HepG2 (cell line): Measurements from ENCODE around the gene LURAP1L. TPM values are rescaled to one million over a fixed set of nuclear protein-coding genes. Genes with fewer than 3 reads are reported as not detected.

ENCODE experiments used
- EP300 ChIP-seq, 3 experiments: sonication (generic) in 1 of 3; formaldehyde crosslinking in 1 of 3; IDR thresholded peaks; 2 replicates each; pipeline versions ENCODE4 v1.5.1 to v1.6.1; 2011 to 2020; ENCODE audit warnings: low read depth in 2 of 3, low read length in 2 of 3, borderline replicate concordance in 1 of 3, improper control_type of control experiment in 1 of 3, mild to moderate bottlenecking in 1 of 3, missing genetic modification reagents in 1 of 3, moderate library complexity in 1 of 3
- ERF ChIP-seq: IDR thresholded peaks from 2 replicates; pipeline ENCODE4 v1.6.1; 2018; ENCODE audit warnings: missing biosample characterization, missing genetic modification reagents
- FOXP1 ChIP-seq, 2 experiments: fragments of 450-650 bp in 1 of 2; IDR thresholded peaks; 2 replicates each; pipeline ENCODE4 v1.6.1; 2017 to 2018; ENCODE audit warnings: antibody characterized with exemption in 1 of 2
- HMG20B ChIP-seq: conservative IDR thresholded peaks from 2 replicates; pipeline ENCODE4 v1.6.1; 2016; ENCODE audit warnings: missing genetic modification reagents, missing compliant biosample characterization
- NCOA5 ChIP-seq: sonication (generic); formaldehyde crosslinking; IDR thresholded peaks from 2 replicates; pipeline ENCODE4 v1.4.0; 2020; ENCODE audit warnings: missing genetic modification reagents
- RXRA ChIP-seq: sonication (generic); formaldehyde crosslinking; IDR thresholded peaks from 2 replicates; pipeline ENCODE4 v1.5.1; 2020; ENCODE audit warnings: missing genetic modification reagents
- SALL1 ChIP-seq: sonication (generic); formaldehyde crosslinking; IDR thresholded peaks from 2 replicates; pipeline ENCODE4 v1.8.0; 2022; ENCODE audit warnings: mild to moderate bottlenecking, missing genetic modification reagents
- SIN3B ChIP-seq: fragments of 150-350 bp; IDR thresholded peaks from 2 replicates; pipeline ENCODE4 v1.6.1; 2014; ENCODE audit warnings: low read length
- SRSF4 ChIP-seq: fragments of 200-400 bp; formaldehyde crosslinking; IDR thresholded peaks from one replicate; pipeline ENCODE4 v1.6.1; 2018; ENCODE audit warnings: mild to moderate bottlenecking, low read depth, low read length, moderate library complexity; ENCODE audit not compliant: poor library complexity, severe bottlenecking
- SYNCRIP ChIP-seq: fragments of 200-400 bp; formaldehyde crosslinking; IDR thresholded peaks from 2 replicates; pipeline ENCODE4 v1.6.1; 2018; ENCODE audit warnings: mild to moderate bottlenecking, low read depth, low read length; ENCODE audit not compliant: insufficient read depth
- TBL1XR1 ChIP-seq: fragments of 150-350 bp; IDR thresholded peaks from 2 replicates; pipeline ENCODE4 v1.6.1; 2014; ENCODE audit warnings: borderline replicate concordance, low read length; ENCODE audit not compliant: partially characterized antibody
- TBX3 ChIP-seq: fragments of 450-650 bp; IDR thresholded peaks from 2 replicates; pipeline ENCODE4 v1.6.1; 2017; ENCODE audit warnings: antibody characterized with exemption, mild to moderate bottlenecking, inconsistent platforms, borderline replicate concordance
- ZFP82 ChIP-seq: sonication (generic); formaldehyde crosslinking; IDR thresholded peaks from 2 replicates; pipeline ENCODE4 v1.5.1; 2020; ENCODE audit warnings: mild to moderate bottlenecking, missing genetic modification reagents, borderline replicate concordance
- ZNF234 ChIP-seq: sonication (generic); formaldehyde crosslinking; conservative IDR thresholded peaks from 2 replicates; pipeline ENCODE4 v1.5.1; 2020; ENCODE audit warnings: mild to moderate bottlenecking, missing genetic modification reagents
- ZNF367 ChIP-seq: sonication (generic); formaldehyde crosslinking; IDR thresholded peaks from 2 replicates; pipeline ENCODE4 v1.4.0; 2020; ENCODE audit warnings: missing genetic modification reagents, borderline replicate concordance
- ZNF552 ChIP-seq: sonication (generic); formaldehyde crosslinking; IDR thresholded peaks from 2 replicates; pipeline ENCODE4 v1.9.0; 2022; ENCODE audit warnings: missing genetic modification reagents, mild to moderate bottlenecking, borderline replicate concordance
- ZNF616 ChIP-seq: sonication (generic); formaldehyde crosslinking; IDR thresholded peaks from 2 replicates; pipeline ENCODE4 v1.5.0; 2020; ENCODE audit warnings: low read depth, mild to moderate bottlenecking, missing genetic modification reagents
- ZNF672 ChIP-seq: sonication (generic); formaldehyde crosslinking; IDR thresholded peaks from 2 replicates; pipeline ENCODE4 v1.8.1; 2022; ENCODE audit warnings: missing genetic modification reagents
- ZNF674 ChIP-seq: sonication (generic); formaldehyde crosslinking; IDR thresholded peaks from 2 replicates; pipeline ENCODE4 v1.5.0; 2020; ENCODE audit warnings: low read depth, mild to moderate bottlenecking, missing genetic modification reagents
- polyA plus RNA-seq, 8 experiments: library from polyadenylated mRNA; depleted of rRNA in 3 of 8; stranded (reverse) in 7 of 8; unstranded in 1 of 8; fragments of >200 nt; fragmentation: Illumina TruSeq in 4 of 8; extraction: Trizol in 4 of 8; gene quantifications; 2 replicates each; pipeline versions ENCODE4 v1.2.1 to v1.2.3, GENCODE V29; 2011 to 2016; ENCODE audit warnings: low read depth in 4 of 8, missing spikeins in 1 of 8, mixed read lengths in 1 of 8; ENCODE audit not compliant: insufficient read depth in 1 of 8
- total RNA-seq, 5 experiments: library from RNA; depleted of rRNA; stranded (reverse); fragments of >200 nt; fragmentation: Illumina TruSeq; extraction: Trizol; gene quantifications; 2 replicates each; pipeline ENCODE4 v1.2.3, GENCODE V29; 2016; ENCODE audit warnings: low read depth in 1 of 5
- TF ChIP-seq, protein P1 (sequence below): sonication (generic); formaldehyde crosslinking; IDR thresholded peaks from 2 replicates; pipeline ENCODE4 v1.5.0; 2020; ENCODE audit warnings: mild to moderate bottlenecking, missing genetic modification reagents
- TF ChIP-seq, protein P2 (sequence below): sonication (generic); formaldehyde crosslinking; IDR thresholded peaks from 2 replicates; pipeline ENCODE4 v1.9.0; 2021; ENCODE audit warnings: missing genetic modification reagents, borderline replicate concordance
- TF ChIP-seq, protein P3 (sequence below): IDR thresholded peaks from 2 replicates; pipeline ENCODE4 v1.6.1; 2012; ENCODE audit warnings: inconsistent platforms
- TF ChIP-seq, protein P4 (sequence below): fragments of 450-650 bp; IDR thresholded peaks from 2 replicates; pipeline ENCODE4 v1.6.1; 2017
- TF ChIP-seq, protein P5 (sequence below): sonication (generic); formaldehyde crosslinking; IDR thresholded peaks from 2 replicates; pipeline ENCODE4 v1.4.0; 2020; ENCODE audit warnings: missing genetic modification reagents
- TF ChIP-seq, protein P6 (sequence below): sonication (generic); formaldehyde crosslinking; IDR thresholded peaks from 2 replicates; pipeline ENCODE4 v1.8.0; 2022; ENCODE audit warnings: missing genetic modification reagents, low read depth, mild to moderate bottlenecking, borderline replicate concordance

LURAP1L gene
- total and polyA plus RNA-seq, 2 of the 13 experiments (the other 11 are each of a cell fraction or from before 2014, with no cell fraction given): 6.7 to 16.6 TPM

DNA sequence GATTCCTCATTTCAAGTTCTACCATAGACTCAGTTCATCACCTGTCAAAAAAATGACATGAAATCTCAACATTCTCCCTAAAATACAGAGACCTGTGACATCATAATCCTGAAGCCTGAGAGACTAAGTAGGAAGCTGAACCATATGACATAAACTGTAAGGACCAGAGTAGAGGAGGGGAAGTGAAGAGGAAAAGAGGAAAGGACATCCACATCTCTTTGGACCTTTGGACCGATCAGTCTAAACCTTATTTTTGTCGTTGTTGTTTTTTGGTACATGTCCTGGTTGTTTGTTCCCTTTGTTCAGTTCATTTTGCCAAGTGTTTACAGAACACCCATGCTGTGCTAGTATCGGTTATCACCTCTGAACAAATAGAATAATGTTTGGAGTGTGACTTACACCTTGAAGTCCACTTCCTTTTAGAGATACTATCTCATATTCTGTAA, 41.9 kb downstream of the LURAP1L start (continued):
- TF ChIP-seq ZNF367 (CRISPR knock-in tag) (no peak), EP300 (IDR thresholded peaks at IDR 0.05; ENCODE audit: low read depth in 2 of 2, low read length in 2 of 2) (peak in 1 of 2 experiments; percentile 86; a peak in 2 of 4 replicates), EP300 (CRISPR knock-in tag; IDR thresholded peaks at IDR 0.05; ENCODE audit: borderline replicate concordance) (peak; percentile 81), SIN3B (no peak), ZNF234 (CRISPR knock-in tag) (no peak), ERF (CRISPR knock-in tag) (no peak), FOXP1 (IDR thresholded peaks at IDR 0.05) (peak; percentile 89), FOXP1 (CRISPR knock-in tag; IDR thresholded peaks at IDR 0.05) (peak; percentile 100), TBL1XR1 (no peak), SALL1 (CRISPR knock-in tag) (peak; percentile 61; the same call in 1 of the 2 replicates), TBX3 (peak; percentile 87), HMG20B (CRISPR knock-in tag) (no peak), NCOA5 (no peak), ZNF552 (CRISPR knock-in tag) (no peak), SRSF4 (no peak), ZNF616 (CRISPR knock-in tag) (no peak), ZNF674 (CRISPR knock-in tag) (no peak), RXRA (no peak), SYNCRIP (no peak), ZFP82 (CRISPR knock-in tag) (no peak), ZNF672 (CRISPR knock-in tag) (no peak)
- TF ChIP-seq, protein P1, sequence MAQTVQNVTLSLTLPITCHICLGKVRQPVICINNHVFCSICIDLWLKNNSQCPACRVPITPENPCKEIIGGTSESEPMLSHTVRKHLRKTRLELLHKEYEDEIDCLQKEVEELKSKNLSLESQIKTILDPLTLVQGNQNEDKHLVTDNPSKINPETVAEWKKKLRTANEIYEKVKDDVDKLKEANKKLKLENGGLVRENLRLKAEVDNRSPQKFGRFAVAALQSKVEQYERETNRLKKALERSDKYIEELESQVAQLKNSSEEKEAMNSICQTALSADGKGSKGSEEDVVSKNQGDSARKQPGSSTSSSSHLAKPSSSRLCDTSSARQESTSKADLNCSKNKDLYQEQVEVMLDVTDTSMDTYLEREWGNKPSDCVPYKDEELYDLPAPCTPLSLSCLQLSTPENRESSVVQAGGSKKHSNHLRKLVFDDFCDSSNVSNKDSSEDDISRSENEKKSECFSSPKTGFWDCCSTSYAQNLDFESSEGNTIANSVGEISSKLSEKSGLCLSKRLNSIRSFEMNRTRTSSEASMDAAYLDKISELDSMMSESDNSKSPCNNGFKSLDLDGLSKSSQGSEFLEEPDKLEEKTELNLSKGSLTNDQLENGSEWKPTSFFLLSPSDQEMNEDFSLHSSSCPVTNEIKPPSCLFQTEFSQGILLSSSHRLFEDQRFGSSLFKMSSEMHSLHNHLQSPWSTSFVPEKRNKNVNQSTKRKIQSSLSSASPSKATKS: no peak
- TF ChIP-seq, protein P2, sequence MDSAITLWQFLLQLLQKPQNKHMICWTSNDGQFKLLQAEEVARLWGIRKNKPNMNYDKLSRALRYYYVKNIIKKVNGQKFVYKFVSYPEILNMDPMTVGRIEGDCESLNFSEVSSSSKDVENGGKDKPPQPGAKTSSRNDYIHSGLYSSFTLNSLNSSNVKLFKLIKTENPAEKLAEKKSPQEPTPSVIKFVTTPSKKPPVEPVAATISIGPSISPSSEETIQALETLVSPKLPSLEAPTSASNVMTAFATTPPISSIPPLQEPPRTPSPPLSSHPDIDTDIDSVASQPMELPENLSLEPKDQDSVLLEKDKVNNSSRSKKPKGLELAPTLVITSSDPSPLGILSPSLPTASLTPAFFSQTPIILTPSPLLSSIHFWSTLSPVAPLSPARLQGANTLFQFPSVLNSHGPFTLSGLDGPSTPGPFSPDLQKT: no peak
- TF ChIP-seq, protein P3, sequence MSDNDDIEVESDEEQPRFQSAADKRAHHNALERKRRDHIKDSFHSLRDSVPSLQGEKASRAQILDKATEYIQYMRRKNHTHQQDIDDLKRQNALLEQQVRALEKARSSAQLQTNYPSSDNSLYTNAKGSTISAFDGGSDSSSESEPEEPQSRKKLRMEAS: no peak
- TF ChIP-seq, protein P4, sequence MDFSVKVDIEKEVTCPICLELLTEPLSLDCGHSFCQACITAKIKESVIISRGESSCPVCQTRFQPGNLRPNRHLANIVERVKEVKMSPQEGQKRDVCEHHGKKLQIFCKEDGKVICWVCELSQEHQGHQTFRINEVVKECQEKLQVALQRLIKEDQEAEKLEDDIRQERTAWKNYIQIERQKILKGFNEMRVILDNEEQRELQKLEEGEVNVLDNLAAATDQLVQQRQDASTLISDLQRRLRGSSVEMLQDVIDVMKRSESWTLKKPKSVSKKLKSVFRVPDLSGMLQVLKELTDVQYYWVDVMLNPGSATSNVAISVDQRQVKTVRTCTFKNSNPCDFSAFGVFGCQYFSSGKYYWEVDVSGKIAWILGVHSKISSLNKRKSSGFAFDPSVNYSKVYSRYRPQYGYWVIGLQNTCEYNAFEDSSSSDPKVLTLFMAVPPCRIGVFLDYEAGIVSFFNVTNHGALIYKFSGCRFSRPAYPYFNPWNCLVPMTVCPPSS: no peak
- TF ChIP-seq, protein P5, sequence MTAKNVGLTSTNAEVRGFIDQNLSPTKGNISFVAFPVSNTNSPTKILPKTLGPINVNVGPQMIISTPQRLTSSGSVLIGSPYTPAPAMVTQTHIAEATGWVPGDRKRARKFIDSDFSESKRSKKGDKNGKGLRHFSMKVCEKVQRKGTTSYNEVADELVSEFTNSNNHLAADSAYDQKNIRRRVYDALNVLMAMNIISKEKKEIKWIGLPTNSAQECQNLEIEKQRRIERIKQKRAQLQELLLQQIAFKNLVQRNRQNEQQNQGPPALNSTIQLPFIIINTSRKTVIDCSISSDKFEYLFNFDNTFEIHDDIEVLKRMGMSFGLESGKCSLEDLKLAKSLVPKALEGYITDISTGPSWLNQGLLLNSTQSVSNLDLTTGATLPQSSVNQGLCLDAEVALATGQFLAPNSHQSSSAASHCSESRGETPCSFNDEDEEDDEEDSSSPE: no peak
- TF ChIP-seq, protein P6, sequence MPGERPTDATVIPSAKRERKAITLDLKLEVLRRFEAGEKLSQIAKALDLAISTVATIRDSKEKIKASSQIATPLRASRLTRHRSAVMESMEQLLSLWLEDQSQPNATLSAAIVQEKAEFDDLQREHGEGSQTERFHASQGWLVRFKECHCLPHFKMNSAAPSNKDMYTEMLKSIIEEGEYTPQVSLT (CRISPR knock-in tag): no peak
